HEK293 (cell line): ENCODE data around the gene CHN2.

Experiments used
- CTCF ChIA-PET: fragments of 350-600 bp; formaldehyde crosslinking; extraction: SDS; loops from one replicate; lab custom pipeline; 2021; ENCODE audit warnings: antibody characterized with exemption; lab: Yijun Ruan, JAX
- POLR2A ChIA-PET: fragments of 300-600 bp; formaldehyde crosslinking; extraction: SDS; loops from one replicate; lab custom pipeline; 2020; ENCODE audit warnings: antibody characterized with exemption, inconsistent platforms; lab: Yijun Ruan, JAX
- H3K27ac ChIP-seq: fragments of 200-500 bp; sonication (Bioruptor generic); 2 replicates; pipeline ENCODE4 v1.5.1; 2014; ENCODE audit warnings: low read depth, low read length, control low read depth, inconsistent platforms; ENCODE audit errors: extremely low read depth
- H3K36me3 ChIP-seq, 2 experiments: fragments of 200-500 bp in 1 of 2; sonication (Bioruptor generic) in 1 of 2; 1 replicate in 1 of 2; 2 replicates in 1 of 2; pipeline ENCODE4 v1.5.1; 2014 to 2017; ENCODE audit warnings: inconsistent platforms in 2 of 2, low read length in 2 of 2; ENCODE audit not compliant: control insufficient read depth in 2 of 2, insufficient read depth in 1 of 2
- H3K4me1 ChIP-seq: fragments of 200-500 bp; sonication (Bioruptor generic); 2 replicates; pipeline ENCODE4 v1.5.1; 2014; ENCODE audit warnings: mild to moderate bottlenecking, low read length, inconsistent platforms; ENCODE audit not compliant: control insufficient read depth, insufficient read depth
- H3K4me3 ChIP-seq: 2 replicates; pipeline ENCODE4 v1.5.1; 2011; ENCODE audit warnings: low read depth, mild to moderate bottlenecking, control low read depth, low read length, moderate library complexity
- H3K9me3 ChIP-seq: fragments of 200-500 bp; sonication (Bioruptor generic); 2 replicates; pipeline ENCODE4 v1.5.1; 2014; ENCODE audit warnings: low read depth, low read length, inconsistent platforms; ENCODE audit not compliant: control insufficient read depth, insufficient read depth
- KLF16 ChIP-seq: fragments of 450-650 bp; formaldehyde crosslinking; IDR thresholded peaks from 2 replicates; pipeline ENCODE4 v1.5.1; 2017; ENCODE audit warnings: missing biosample characterization, missing genetic modification characterization
- KLF8 ChIP-seq: fragments of 450-650 bp; formaldehyde crosslinking; IDR thresholded peaks from 2 replicates; pipeline ENCODE4 v1.5.1; 2016; ENCODE audit warnings: missing biosample characterization, missing genetic modification characterization
- OSR2 ChIP-seq: fragments of 450-650 bp; formaldehyde crosslinking; IDR thresholded peaks from 2 replicates; pipeline ENCODE4 v1.5.1; 2016; ENCODE audit warnings: missing biosample characterization, missing genetic modification characterization
- SP2 ChIP-seq: fragments of 450-650 bp; formaldehyde crosslinking; IDR thresholded peaks from 2 replicates; pipeline ENCODE4 v1.5.1; 2016; ENCODE audit warnings: missing biosample characterization, missing genetic modification characterization
- TCF7L2 ChIP-seq: IDR thresholded peaks from 2 replicates; pipeline ENCODE4 v1.6.1; 2011; ENCODE audit warnings: low read depth, mild to moderate bottlenecking, inconsistent platforms, low read length, moderate library complexity, borderline replicate concordance
- ZFP37 ChIP-seq: fragments of 450-650 bp; formaldehyde crosslinking; IDR thresholded peaks from 2 replicates; pipeline ENCODE4 v1.5.1; 2016; ENCODE audit warnings: missing biosample characterization, missing genetic modification characterization
- ZNF138 ChIP-seq: fragments of 450-650 bp; formaldehyde crosslinking; IDR thresholded peaks from 2 replicates; pipeline ENCODE4 v1.5.1; 2016; ENCODE audit warnings: missing biosample characterization, missing genetic modification characterization, borderline replicate concordance
- ZNF174 ChIP-seq: fragments of 450-650 bp; formaldehyde crosslinking; IDR thresholded peaks from 2 replicates; pipeline ENCODE4 v1.5.0; 2017; ENCODE audit warnings: missing biosample characterization, mild to moderate bottlenecking, missing genetic modification characterization
- ZNF311 ChIP-seq: fragments of 450-650 bp; formaldehyde crosslinking; IDR thresholded peaks from 2 replicates; pipeline ENCODE4 v1.5.1; 2017; ENCODE audit warnings: missing biosample characterization, missing genetic modification characterization, borderline replicate concordance
- ZNF404 ChIP-seq: fragments of 450-650 bp; formaldehyde crosslinking; IDR thresholded peaks from 2 replicates; pipeline ENCODE4 v1.5.1; 2017; ENCODE audit warnings: missing biosample characterization, missing genetic modification characterization
- ZNF433 ChIP-seq: fragments of 450-650 bp; formaldehyde crosslinking; IDR thresholded peaks from 2 replicates; pipeline ENCODE4 v1.5.1; 2016; ENCODE audit warnings: missing biosample characterization, missing genetic modification characterization, low read depth
- ZNF560 ChIP-seq: fragments of 450-650 bp; formaldehyde crosslinking; IDR thresholded peaks from 2 replicates; pipeline ENCODE4 v1.5.1; 2017; ENCODE audit warnings: missing biosample characterization, missing genetic modification characterization, borderline replicate concordance
- ZNF561 ChIP-seq: fragments of 450-650 bp; IDR thresholded peaks from 2 replicates; pipeline ENCODE4 v1.5.1; 2018; ENCODE audit warnings: missing biosample characterization, missing genetic modification characterization, borderline replicate concordance
- ZNF571 ChIP-seq: fragments of 450-650 bp; formaldehyde crosslinking; IDR thresholded peaks from 2 replicates; pipeline ENCODE4 v1.5.0; 2017; ENCODE audit warnings: missing biosample characterization, missing genetic modification characterization
- ZNF610 ChIP-seq: fragments of 450-650 bp; formaldehyde crosslinking; IDR thresholded peaks from 2 replicates; pipeline ENCODE4 v1.5.1; 2016; ENCODE audit warnings: missing biosample characterization, missing genetic modification characterization, borderline replicate concordance
- ZNF707 ChIP-seq: fragments of 450-650 bp; formaldehyde crosslinking; IDR thresholded peaks from 2 replicates; pipeline ENCODE4 v1.5.1; 2016; ENCODE audit warnings: missing biosample characterization, missing genetic modification characterization
- ZNF76 ChIP-seq: fragments of 450-650 bp; formaldehyde crosslinking; IDR thresholded peaks from 2 replicates; pipeline ENCODE4; 2016; ENCODE audit warnings: low read depth, missing biosample characterization, missing genetic modification characterization, borderline replicate concordance
- ZNF792 ChIP-seq: fragments of 450-650 bp; formaldehyde crosslinking; IDR thresholded peaks from 2 replicates; pipeline ENCODE4 v1.5.1; 2016; ENCODE audit warnings: missing biosample characterization, missing genetic modification characterization
- TF ChIP-seq, protein P1 (sequence below): fragments of 450-650 bp; formaldehyde crosslinking; IDR thresholded peaks from 2 replicates; pipeline ENCODE4 v1.5.1; 2017; ENCODE audit warnings: missing biosample characterization, missing genetic modification characterization
- TF ChIP-seq, protein P2 (sequence below): fragments of 450-650 bp; formaldehyde crosslinking; conservative IDR thresholded peaks from 2 replicates; pipeline ENCODE4 v1.5.1; 2016; ENCODE audit warnings: low read depth, missing biosample characterization, missing genetic modification characterization
- TF ChIP-seq, protein P3 (sequence below): fragments of 450-650 bp; formaldehyde crosslinking; IDR thresholded peaks from 2 replicates; pipeline ENCODE4 v1.5.1; 2016; ENCODE audit warnings: missing biosample characterization, missing genetic modification characterization
- TF ChIP-seq, protein P4 (sequence below): fragments of 450-650 bp; formaldehyde crosslinking; IDR thresholded peaks from 2 replicates; pipeline ENCODE4 v1.5.1; 2016; ENCODE audit warnings: missing biosample characterization, missing genetic modification characterization

The CHN2 gene

DNA sequence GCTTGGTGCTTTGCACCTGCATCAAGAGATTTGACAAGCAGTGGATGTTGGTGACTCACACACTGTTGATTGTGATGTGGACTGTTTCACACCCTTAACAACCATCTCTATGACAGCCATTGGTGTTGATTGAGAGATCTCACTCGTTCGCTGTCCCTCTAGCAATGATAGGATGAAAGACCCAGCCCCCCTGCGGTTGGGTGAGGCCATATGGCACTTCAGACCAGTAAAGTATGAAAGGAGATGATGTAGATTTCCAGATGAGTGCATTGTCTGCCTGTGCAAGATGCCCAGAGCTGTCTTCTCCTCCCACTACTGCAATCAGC lies 230.4 kb downstream of the CHN2 start:
- TF ChIP-seq ZNF404 (no peak), ZNF561 (tag by site-specific recombination) (no peak), ZNF707 (tag by site-specific recombination) (no peak), TCF7L2 (no peak), ZNF311 (tag by site-specific recombination) (no peak), ZNF560 (tag by site-specific recombination) (no peak), OSR2 (no peak), ZFP37 (tag by site-specific recombination) (no peak)
- TF ChIP-seq, protein P1, sequence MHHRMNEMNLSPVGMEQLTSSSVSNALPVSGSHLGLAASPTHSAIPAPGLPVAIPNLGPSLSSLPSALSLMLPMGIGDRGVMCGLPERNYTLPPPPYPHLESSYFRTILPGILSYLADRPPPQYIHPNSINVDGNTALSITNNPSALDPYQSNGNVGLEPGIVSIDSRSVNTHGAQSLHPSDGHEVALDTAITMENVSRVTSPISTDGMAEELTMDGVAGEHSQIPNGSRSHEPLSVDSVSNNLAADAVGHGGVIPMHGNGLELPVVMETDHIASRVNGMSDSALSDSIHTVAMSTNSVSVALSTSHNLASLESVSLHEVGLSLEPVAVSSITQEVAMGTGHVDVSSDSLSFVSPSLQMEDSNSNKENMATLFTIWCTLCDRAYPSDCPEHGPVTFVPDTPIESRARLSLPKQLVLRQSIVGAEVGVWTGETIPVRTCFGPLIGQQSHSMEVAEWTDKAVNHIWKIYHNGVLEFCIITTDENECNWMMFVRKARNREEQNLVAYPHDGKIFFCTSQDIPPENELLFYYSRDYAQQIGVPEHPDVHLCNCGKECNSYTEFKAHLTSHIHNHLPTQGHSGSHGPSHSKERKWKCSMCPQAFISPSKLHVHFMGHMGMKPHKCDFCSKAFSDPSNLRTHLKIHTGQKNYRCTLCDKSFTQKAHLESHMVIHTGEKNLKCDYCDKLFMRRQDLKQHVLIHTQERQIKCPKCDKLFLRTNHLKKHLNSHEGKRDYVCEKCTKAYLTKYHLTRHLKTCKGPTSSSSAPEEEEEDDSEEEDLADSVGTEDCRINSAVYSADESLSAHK (tag by site-specific recombination), result no peak
- TF ChIP-seq, protein P2, sequence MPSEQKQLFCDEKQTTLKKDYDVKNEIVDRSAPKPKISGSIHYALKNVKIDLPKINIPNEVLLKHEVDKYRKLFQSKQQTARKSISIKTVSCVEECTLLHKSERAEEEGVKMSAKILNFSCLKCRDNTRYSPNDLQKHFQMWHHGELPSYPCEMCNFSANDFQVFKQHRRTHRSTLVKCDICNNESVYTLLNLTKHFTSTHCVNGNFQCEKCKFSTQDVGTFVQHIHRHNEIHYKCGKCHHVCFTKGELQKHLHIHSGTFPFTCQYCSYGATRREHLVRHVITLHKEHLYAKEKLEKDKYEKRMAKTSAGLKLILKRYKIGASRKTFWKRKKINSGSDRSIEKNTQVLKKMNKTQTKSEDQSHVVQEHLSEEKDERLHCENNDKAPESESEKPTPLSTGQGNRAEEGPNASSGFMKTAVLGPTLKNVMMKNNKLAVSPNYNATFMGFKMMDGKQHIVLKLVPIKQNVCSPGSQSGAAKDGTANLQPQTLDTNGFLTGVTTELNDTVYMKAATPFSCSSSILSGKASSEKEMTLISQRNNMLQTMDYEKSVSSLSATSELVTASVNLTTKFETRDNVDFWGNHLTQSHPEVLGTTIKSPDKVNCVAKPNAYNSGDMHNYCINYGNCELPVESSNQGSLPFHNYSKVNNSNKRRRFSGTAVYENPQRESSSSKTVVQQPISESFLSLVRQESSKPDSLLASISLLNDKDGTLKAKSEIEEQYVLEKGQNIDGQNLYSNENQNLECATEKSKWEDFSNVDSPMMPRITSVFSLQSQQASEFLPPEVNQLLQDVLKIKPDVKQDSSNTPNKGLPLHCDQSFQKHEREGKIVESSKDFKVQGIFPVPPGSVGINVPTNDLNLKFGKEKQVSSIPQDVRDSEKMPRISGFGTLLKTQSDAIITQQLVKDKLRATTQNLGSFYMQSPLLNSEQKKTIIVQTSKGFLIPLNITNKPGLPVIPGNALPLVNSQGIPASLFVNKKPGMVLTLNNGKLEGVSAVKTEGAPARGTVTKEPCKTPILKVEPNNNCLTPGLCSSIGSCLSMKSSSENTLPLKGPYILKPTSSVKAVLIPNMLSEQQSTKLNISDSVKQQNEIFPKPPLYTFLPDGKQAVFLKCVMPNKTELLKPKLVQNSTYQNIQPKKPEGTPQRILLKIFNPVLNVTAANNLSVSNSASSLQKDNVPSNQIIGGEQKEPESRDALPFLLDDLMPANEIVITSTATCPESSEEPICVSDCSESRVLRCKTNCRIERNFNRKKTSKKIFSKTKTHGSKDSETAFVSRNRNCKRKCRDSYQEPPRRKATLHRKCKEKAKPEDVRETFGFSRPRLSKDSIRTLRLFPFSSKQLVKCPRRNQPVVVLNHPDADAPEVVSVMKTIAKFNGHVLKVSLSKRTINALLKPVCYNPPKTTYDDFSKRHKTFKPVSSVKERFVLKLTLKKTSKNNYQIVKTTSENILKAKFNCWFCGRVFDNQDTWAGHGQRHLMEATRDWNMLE (tag by site-specific recombination), result no peak
- TF ChIP-seq, protein P3, sequence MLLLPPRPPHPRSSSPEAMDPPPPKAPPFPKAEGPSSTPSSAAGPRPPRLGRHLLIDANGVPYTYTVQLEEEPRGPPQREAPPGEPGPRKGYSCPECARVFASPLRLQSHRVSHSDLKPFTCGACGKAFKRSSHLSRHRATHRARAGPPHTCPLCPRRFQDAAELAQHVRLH (tag by site-specific recombination), result no peak
- H3K36me3 ChIP-seq, result no peaks in the 10 kb centered on the region
- POLR2A ChIA-PET, result no interaction called here
- no peak overlapping the region for H3K27ac ChIP-seq
- H3K4me3 ChIP-seq, result no peak overlapping the region
- H3K9me3 ChIP-seq, result no peaks in the 10 kb centered on the region
- CTCF ChIA-PET, result no interaction called here
- no peaks in the 10 kb centered on the region for H3K4me1 ChIP-seq

DNA sequence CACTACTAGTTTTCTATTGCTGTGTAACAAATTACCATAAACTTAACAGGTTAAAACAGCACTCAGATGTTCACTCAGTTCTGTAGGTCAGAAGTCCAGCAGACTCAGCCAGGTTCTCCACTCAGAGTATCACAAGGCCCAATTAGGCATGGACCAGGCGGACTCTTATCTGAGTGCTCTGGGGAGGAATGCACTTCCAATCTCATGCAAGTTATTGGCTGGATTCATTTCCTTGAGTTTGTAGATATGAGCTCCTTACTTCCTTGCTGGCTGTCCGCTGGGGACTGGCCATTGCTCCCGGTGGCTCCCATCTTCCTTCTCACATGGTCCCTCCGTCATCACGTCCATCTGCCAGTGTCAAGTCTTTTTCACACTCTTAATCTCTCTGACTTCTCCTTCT lies 232.0 kb downstream of the CHN2 start:
- ChIA-PET POLR2A (no interaction called here), CTCF (no interaction called here)
- H3K4me3 ChIP-seq, result no peak overlapping the region
- H3K9me3 ChIP-seq, result no peaks in the 10 kb centered on the region
- no peaks in the 10 kb centered on the region for H3K4me1 ChIP-seq
- no peaks in the 10 kb centered on the region for H3K36me3 ChIP-seq
- no peak overlapping the region for H3K27ac ChIP-seq
- TF ChIP-seq KLF16 (tag by site-specific recombination), result no peak
- no peak for TF ChIP-seq SP2 (tag by site-specific recombination)
- TF ChIP-seq ZNF433, result no peak
- TF ChIP-seq ZNF571 (tag by site-specific recombination), result no peak
- no peak for TF ChIP-seq ZNF174 (tag by site-specific recombination)
- TF ChIP-seq ZNF792 (tag by site-specific recombination), result no peak
- no peak for TF ChIP-seq ZNF76 (tag by site-specific recombination)
- TF ChIP-seq ZNF138 (tag by site-specific recombination), result no peak
- TF ChIP-seq KLF8 (tag by site-specific recombination), result no peak
- TF ChIP-seq ZNF610, result no peak
- TF ChIP-seq, protein P4, sequence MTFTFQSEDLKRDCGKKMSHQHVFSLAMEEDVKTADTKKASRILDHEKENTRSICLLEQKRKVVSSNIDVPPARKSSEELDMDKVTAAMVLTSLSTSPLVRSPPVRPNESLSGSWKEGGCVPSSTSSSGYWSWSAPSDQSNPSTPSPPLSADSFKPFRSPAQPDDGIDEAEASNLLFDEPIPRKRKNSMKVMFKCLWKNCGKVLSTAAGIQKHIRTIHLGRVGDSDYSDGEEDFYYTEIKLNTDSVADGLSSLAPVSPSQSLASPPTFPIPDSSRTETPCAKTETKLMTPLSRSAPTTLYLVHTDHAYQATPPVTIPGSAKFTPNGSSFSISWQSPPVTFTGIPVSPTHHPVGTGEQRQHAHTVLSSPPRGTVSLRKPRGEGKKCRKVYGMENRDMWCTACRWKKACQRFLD (tag by site-specific recombination), result no peak
- TF ChIP-seq, all 188 proteins: peak for 0
